ENCODE measurements around the gene PDLIM1.

DNA sequence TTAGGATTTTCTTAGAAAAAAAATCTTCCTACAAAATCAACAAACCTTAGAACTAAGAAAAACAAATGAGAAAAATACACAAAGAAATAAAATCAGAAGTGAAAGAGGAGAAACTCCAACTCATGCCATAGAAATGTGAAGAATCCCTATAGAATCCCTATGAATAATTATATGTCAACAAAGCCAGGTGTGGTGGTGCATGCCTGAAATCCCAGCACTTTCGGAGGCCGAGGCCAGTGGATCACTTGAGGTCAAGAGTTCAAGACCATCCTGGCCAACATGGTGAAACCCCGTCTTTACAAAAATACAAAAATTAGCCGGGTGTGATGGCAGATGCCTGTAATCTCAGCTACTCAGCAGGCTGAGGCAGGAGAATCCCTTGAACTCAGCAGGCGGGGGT is 69.7 kb downstream of the PDLIM1 start:
- TF ChIP-seq, protein P1, sequence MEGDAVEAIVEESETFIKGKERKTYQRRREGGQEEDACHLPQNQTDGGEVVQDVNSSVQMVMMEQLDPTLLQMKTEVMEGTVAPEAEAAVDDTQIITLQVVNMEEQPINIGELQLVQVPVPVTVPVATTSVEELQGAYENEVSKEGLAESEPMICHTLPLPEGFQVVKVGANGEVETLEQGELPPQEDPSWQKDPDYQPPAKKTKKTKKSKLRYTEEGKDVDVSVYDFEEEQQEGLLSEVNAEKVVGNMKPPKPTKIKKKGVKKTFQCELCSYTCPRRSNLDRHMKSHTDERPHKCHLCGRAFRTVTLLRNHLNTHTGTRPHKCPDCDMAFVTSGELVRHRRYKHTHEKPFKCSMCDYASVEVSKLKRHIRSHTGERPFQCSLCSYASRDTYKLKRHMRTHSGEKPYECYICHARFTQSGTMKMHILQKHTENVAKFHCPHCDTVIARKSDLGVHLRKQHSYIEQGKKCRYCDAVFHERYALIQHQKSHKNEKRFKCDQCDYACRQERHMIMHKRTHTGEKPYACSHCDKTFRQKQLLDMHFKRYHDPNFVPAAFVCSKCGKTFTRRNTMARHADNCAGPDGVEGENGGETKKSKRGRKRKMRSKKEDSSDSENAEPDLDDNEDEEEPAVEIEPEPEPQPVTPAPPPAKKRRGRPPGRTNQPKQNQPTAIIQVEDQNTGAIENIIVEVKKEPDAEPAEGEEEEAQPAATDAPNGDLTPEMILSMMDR (conservative IDR thresholded peaks at IDR 0.05), result no peak
- no peak for TF ChIP-seq EZH2 (IDR thresholded peaks at IDR 0.05; ENCODE audit: low read depth)
